Measurements from ENCODE around the gene SGSM1. TPM values are rescaled to one million over a fixed set of nuclear protein-coding genes. Genes with fewer than 3 reads are reported as not detected.

The SGSM1 gene
- polyA plus RNA-seq, 3 donors: not detected

DNA sequence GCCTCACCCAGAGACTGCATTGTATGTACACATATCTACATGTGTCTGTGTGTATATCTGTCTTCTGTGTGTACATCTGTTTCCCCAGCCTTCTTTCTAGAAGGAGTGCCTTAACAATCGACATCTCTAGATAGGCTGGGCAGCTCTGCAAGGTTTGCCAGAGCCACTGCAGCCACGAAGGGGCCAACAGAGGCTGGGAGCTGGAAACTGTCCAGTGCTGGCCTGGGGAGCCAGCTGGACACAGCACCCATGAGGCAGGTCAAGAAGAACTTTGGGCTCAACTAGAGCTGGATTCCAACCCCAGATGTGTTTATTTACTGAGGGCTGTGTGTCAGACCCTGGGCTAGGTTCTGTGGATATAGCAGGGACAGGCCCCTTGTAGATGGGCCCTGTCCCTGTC is 3.3 kb downstream of the SGSM1 start:
- 73% methylated on average over 2 of the region's 2 CpGs for WGBS (ENCODE audit: insufficient coverage)
- Histone ChIP-seq H4K20me1 (ENCODE audit: insufficient read depth, low read length) (no peaks in the 10 kb centered on the region), H3K4me2 (replicated peaks; ENCODE audit: extremely low read depth, low read length, poor library complexity, severe bottlenecking) (no peak overlapping the region), H3K79me2 (ENCODE audit: insufficient read depth, low read length) (no peaks in the 10 kb centered on the region), H3K9me3 (replicated peaks in 1 of 2; ENCODE audit: control insufficient read depth in 1 of 2, insufficient read depth in 1 of 2, low read length in 2 of 2) (peaks cover under 1% of the 10 kb centered on the region in 2 donors), H3K4me3 (replicated peaks in 1 of 3; ENCODE audit: low read depth in 2 of 3, low read length in 3 of 3) (no peak overlapping the region), H3K4me1 (ENCODE audit: control insufficient read depth in 1 of 2, insufficient read depth in 2 of 2, low read length in 2 of 2) (peaks cover 4 to 10% of the 10 kb centered on the region in 2 donors), H2AFZ (ENCODE audit: insufficient read depth, low read depth, low read length, poor library complexity, severe bottlenecking) (no peak overlapping the region), H3K36me3 (replicated peaks in 1 of 2; ENCODE audit: control insufficient read depth in 1 of 2, insufficient read depth in 2 of 2, low read length in 2 of 2) (no peaks in the 10 kb centered on the region), H3K9ac (ENCODE audit: insufficient read depth, low read length, poor library complexity, severe bottlenecking) (no peak overlapping the region), H3K27ac (ENCODE audit: low read depth in 1 of 2, low read length in 2 of 2) (no peak overlapping the region), H3K27me3 (ENCODE audit: control insufficient read depth in 2 of 2, insufficient read depth in 2 of 2, low read length in 2 of 2) (peaks cover 0 to 27% of the 10 kb centered on the region in 2 donors)
- no peak overlapping the region for H3K4me3 Mint-ChIP-seq
- peaks cover 5% of the 10 kb centered on the region for H3K4me1 Mint-ChIP-seq
- no peak for DNase-seq
- TF ChIP-seq, protein P1, sequence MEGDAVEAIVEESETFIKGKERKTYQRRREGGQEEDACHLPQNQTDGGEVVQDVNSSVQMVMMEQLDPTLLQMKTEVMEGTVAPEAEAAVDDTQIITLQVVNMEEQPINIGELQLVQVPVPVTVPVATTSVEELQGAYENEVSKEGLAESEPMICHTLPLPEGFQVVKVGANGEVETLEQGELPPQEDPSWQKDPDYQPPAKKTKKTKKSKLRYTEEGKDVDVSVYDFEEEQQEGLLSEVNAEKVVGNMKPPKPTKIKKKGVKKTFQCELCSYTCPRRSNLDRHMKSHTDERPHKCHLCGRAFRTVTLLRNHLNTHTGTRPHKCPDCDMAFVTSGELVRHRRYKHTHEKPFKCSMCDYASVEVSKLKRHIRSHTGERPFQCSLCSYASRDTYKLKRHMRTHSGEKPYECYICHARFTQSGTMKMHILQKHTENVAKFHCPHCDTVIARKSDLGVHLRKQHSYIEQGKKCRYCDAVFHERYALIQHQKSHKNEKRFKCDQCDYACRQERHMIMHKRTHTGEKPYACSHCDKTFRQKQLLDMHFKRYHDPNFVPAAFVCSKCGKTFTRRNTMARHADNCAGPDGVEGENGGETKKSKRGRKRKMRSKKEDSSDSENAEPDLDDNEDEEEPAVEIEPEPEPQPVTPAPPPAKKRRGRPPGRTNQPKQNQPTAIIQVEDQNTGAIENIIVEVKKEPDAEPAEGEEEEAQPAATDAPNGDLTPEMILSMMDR (IDR thresholded peaks at IDR 0.05): no peak
- no peak overlapping the region for H3K27ac Mint-ChIP-seq
- intact Hi-C loops (cut with micrococcal nuclease): no loop called here
- H3K36me3 Mint-ChIP-seq: no peaks in the 10 kb centered on the region
- peaks cover 26 to 34% (median 33%) of the 10 kb centered on the region in 3 donors for H3K27me3 Mint-ChIP-seq (ENCODE audit: low read depth in 3 of 3)
- H3K9me3 Mint-ChIP-seq: peaks cover 0 to 9% (median 5%) of the 10 kb centered on the region in 7 donors

- DNase-seq: no peak
- Histone ChIP-seq H3K4me3 (replicated peaks in 1 of 3; ENCODE audit: low read depth in 2 of 3, low read length in 3 of 3) (no peak overlapping the region), H3K4me2 (replicated peaks; ENCODE audit: extremely low read depth, low read length, poor library complexity, severe bottlenecking) (no peak overlapping the region), H3K27me3 (ENCODE audit: control insufficient read depth in 2 of 2, insufficient read depth in 2 of 2, low read length in 2 of 2) (peaks cover 0 to 27% of the 10 kb centered on the region in 2 donors), H3K27ac (ENCODE audit: low read depth in 1 of 2, low read length in 2 of 2) (no peak overlapping the region), H3K79me2 (ENCODE audit: insufficient read depth, low read length) (no peaks in the 10 kb centered on the region), H3K9ac (ENCODE audit: insufficient read depth, low read length, poor library complexity, severe bottlenecking) (no peak overlapping the region), H3K36me3 (replicated peaks in 1 of 2; ENCODE audit: control insufficient read depth in 1 of 2, insufficient read depth in 2 of 2, low read length in 2 of 2) (no peaks in the 10 kb centered on the region), H3K9me3 (replicated peaks in 1 of 2; ENCODE audit: control insufficient read depth in 1 of 2, insufficient read depth in 1 of 2, low read length in 2 of 2) (peaks cover 9% of the 10 kb centered on the region in 2 donors), H3K4me1 (ENCODE audit: control insufficient read depth in 1 of 2, insufficient read depth in 2 of 2, low read length in 2 of 2) (peaks cover 4 to 10% of the 10 kb centered on the region in 2 donors), H2AFZ (ENCODE audit: insufficient read depth, low read depth, low read length, poor library complexity, severe bottlenecking) (no peak overlapping the region), H4K20me1 (ENCODE audit: insufficient read depth, low read length) (no peaks in the 10 kb centered on the region)
- no peaks in the 10 kb centered on the region for H3K36me3 Mint-ChIP-seq
- H3K4me3 Mint-ChIP-seq: no peak overlapping the region
- 80% methylated on average over 13 of the region's 14 CpGs for WGBS (ENCODE audit: insufficient coverage)
- TF ChIP-seq, protein P1 (IDR thresholded peaks at IDR 0.05): no peak
- H3K27me3 Mint-ChIP-seq (ENCODE audit: low read depth in 3 of 3): peaks cover 22 to 32% (median 26%) of the 10 kb centered on the region in 3 donors
- H3K4me1 Mint-ChIP-seq: peaks cover 5% of the 10 kb centered on the region
- intact Hi-C loops (cut with micrococcal nuclease): no loop called here
- peaks cover 4 to 17% (median 13%) of the 10 kb centered on the region in 7 donors for H3K9me3 Mint-ChIP-seq
- peak overlapping the region in 1 of 7 donors; percentile 40 for H3K27ac Mint-ChIP-seq
These were observed 4.2 kb downstream of the SGSM1 start for GRCh38 chr22:24810043-24810749.

Data from CD14-positive monocyte (primary cell).